ENCODE data around the gene ALX4.

Gene ALX4

DNA sequence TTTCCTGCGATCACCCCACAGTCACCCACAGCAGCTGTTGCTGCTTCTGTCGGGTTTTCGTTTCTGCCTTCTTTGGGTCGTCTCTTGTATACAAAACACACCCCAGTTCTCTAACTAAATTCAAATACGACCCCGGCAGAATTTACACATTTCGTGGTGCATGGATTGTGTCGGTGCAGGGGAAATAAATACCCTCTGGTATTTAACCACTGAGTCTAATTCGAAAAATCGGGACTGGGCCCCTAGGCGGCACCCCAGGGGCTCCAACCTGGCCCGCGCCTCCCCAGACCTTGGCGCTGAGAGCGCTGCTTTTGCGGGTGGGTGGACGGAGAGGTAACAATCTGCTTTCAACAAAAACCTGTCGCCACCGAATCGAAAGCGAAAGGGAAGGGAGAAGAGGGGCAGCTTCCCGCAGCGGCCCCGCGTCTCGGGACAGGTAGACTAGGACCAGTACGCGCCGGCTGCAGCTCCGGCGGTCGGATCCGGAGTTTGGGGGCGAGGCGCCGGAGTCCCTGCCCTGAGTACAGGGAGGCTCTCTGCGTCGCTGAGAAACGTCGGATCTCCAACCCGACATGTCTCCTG lies 4.4 kb downstream of the ALX4 start:
- WGBS (ENCODE audit: extremely low coverage, insufficient coverage, insufficient read length) = no CpG with 5 or more reads among the region's 41 CpGs
- Histone ChIP-seq H3K79me2 (ENCODE audit: control insufficient read depth, insufficient read depth, low read length, poor library complexity) (no peaks in the 10 kb centered on the region), H3K18ac (ENCODE audit: low read length) (no peak overlapping the region), H4K91ac (ENCODE audit: low read depth, low read length) (no peak overlapping the region), H3K4me1 (ENCODE audit: control insufficient read depth in 1 of 2, insufficient read depth in 2 of 2, low read length in 2 of 2) (peaks cover 15 to 29% of the 10 kb centered on the region in 2 experiments), H3K9ac (ENCODE audit: low read length) (no peak overlapping the region), H2AK5ac (ENCODE audit: low read length) (no peak overlapping the region), H3K27me3 (ENCODE audit: insufficient read depth, low read length) (peaks cover 81% of the 10 kb centered on the region), H4K12ac (ENCODE audit: low read depth, low read length) (no peak overlapping the region), H3K79me1 (ENCODE audit: low read length) (peaks cover 5% of the 10 kb centered on the region), H2BK120ac (ENCODE audit: insufficient read depth, low read length, poor library complexity) (no peak overlapping the region), H3K23ac (ENCODE audit: low read length) (no peak overlapping the region), H2BK12ac (ENCODE audit: low read length) (no peak overlapping the region), H2AFZ (ENCODE audit: insufficient read depth, low read length, poor library complexity) (no peak overlapping the region), H3K4ac (ENCODE audit: low read depth, low read length) (no peak overlapping the region), H4K8ac (ENCODE audit: low read depth, low read length) (no peak overlapping the region), H3K4me3 (ENCODE audit: low read depth, low read length) (no peak overlapping the region), H3K14ac (ENCODE audit: low read length) (no peak overlapping the region), H3K4me2 (ENCODE audit: low read length) (peak overlapping the region; percentile 39), H3K9me3 (ENCODE audit: insufficient read depth, low read depth, low read length) (peaks cover 11% of the 10 kb centered on the region), H3K27ac (ENCODE audit: low read depth, low read length) (no peak overlapping the region), H2BK5ac (ENCODE audit: low read depth, low read length, poor library complexity) (no peak overlapping the region), H3K36me3 (ENCODE audit: control insufficient read depth in 1 of 2, insufficient read depth in 2 of 2, low read length in 2 of 2) (no peaks in the 10 kb centered on the region)
- peak in 1 of 2 donors; percentile 9 for DNase-seq

DNA sequence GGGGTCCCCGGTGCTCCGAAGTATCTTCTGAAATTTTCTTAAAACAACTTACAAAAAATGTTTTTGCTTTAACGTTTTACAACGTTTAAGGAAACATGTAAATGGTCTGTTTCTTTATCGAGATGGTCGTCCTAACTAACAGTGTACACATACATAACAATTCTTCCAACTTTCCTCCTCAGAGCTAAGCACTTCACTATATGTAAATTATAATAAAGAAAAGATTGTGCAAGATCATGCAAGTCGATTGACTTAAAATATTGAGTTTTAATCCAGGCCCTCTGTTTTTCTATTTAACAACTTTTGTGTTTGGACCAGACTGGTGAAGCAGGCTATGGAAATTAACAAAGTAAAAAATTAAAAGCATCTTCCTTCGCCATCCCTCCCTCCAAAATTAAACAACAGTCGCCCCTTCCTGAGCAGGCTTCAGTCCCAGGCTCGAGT lies 4.9 kb downstream of the ALX4 start:
- no peak for DNase-seq
- Histone ChIP-seq H3K79me2 (ENCODE audit: control insufficient read depth, insufficient read depth, low read length, poor library complexity) (no peaks in the 10 kb centered on the region), H3K4me3 (ENCODE audit: low read depth, low read length) (no peak overlapping the region), H3K9me3 (ENCODE audit: insufficient read depth, low read depth, low read length) (peaks cover 11% of the 10 kb centered on the region), H3K27me3 (ENCODE audit: insufficient read depth, low read length) (peaks cover 76% of the 10 kb centered on the region), H2AFZ (ENCODE audit: insufficient read depth, low read length, poor library complexity) (no peak overlapping the region), H3K14ac (ENCODE audit: low read length) (no peak overlapping the region), H2BK120ac (ENCODE audit: insufficient read depth, low read length, poor library complexity) (no peak overlapping the region), H3K36me3 (ENCODE audit: control insufficient read depth in 1 of 2, insufficient read depth in 2 of 2, low read length in 2 of 2) (no peaks in the 10 kb centered on the region), H2BK5ac (ENCODE audit: low read depth, low read length, poor library complexity) (no peak overlapping the region), H3K4ac (ENCODE audit: low read depth, low read length) (no peak overlapping the region), H3K79me1 (ENCODE audit: low read length) (peaks cover 5% of the 10 kb centered on the region), H3K27ac (ENCODE audit: low read depth, low read length) (no peak overlapping the region), H4K8ac (ENCODE audit: low read depth, low read length) (no peak overlapping the region), H2AK5ac (ENCODE audit: low read length) (no peak overlapping the region), H4K12ac (ENCODE audit: low read depth, low read length) (no peak overlapping the region), H3K23ac (ENCODE audit: low read length) (no peak overlapping the region), H4K91ac (ENCODE audit: low read depth, low read length) (no peak overlapping the region), H2BK12ac (ENCODE audit: low read length) (no peak overlapping the region), H3K9ac (ENCODE audit: low read length) (no peak overlapping the region), H3K4me1 (ENCODE audit: control insufficient read depth in 1 of 2, insufficient read depth in 2 of 2, low read length in 2 of 2) (peaks cover 15 to 31% of the 10 kb centered on the region in 2 experiments), H3K18ac (ENCODE audit: low read length) (no peak overlapping the region), H3K4me2 (ENCODE audit: low read length) (no peak overlapping the region)
- no CpG with 5 or more reads among the region's 10 CpGs for WGBS (ENCODE audit: extremely low coverage, insufficient coverage, insufficient read length)

DNA sequence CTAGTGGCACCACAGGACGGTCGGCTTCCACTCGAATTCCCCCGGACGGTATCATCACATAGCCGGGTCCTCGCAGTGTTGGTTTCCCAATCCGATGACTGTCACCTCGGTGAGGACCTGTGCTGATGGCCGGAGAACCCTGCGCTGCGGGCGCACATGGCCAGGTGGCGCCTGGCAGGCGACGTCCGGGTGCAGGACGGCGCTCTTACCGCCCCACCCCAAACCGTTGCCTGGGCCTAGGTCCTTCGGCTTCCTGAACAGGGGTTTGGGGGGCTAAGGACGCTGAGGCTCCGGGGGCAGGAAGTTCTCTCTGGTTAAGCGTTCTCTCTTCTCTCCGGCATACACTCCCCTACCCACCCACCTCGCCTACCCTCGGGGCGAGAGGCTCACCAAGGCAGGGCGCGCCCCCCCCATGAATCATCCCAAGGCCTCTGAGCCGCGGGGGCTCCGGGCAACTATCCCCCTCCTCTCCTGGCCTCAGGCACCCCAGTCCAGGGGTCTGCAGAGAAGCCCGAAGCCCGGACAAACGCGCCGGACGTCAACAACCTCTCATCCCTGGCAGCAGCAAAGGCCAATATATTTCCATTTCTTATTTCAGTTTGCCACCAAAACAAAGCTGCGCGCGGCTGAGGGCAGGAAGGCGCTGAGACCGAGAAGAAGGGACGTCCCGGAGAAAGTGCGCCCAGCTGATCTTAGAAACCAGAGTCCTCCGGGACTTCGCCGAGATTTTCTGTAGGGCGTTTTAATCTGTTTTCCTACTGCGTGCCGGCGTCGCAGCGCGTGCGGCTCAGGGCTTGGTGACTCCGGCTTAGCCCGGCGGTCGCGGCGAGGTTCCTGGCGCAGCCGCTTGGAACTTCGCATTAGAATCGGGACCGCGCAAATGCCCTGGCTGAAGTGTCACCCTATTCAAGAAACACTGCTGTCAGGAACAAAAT lies 5.6 kb downstream of the ALX4 start:
- Histone ChIP-seq H3K9ac (ENCODE audit: low read length) (no peak overlapping the region), H3K9me3 (ENCODE audit: insufficient read depth, low read depth, low read length) (peaks cover 7% of the 10 kb centered on the region), H3K18ac (ENCODE audit: low read length) (no peak overlapping the region), H3K4ac (ENCODE audit: low read depth, low read length) (no peak overlapping the region), H3K79me2 (ENCODE audit: control insufficient read depth, insufficient read depth, low read length, poor library complexity) (no peaks in the 10 kb centered on the region), H3K79me1 (ENCODE audit: low read length) (peaks cover 5% of the 10 kb centered on the region), H3K14ac (ENCODE audit: low read length) (no peak overlapping the region), H3K4me2 (ENCODE audit: low read length) (peak overlapping the region; percentile 33), H2BK12ac (ENCODE audit: low read length) (no peak overlapping the region), H3K4me1 (ENCODE audit: control insufficient read depth in 1 of 2, insufficient read depth in 2 of 2, low read length in 2 of 2) (peaks cover 14 to 24% of the 10 kb centered on the region in 2 experiments), H2AFZ (ENCODE audit: insufficient read depth, low read length, poor library complexity) (no peak overlapping the region), H4K8ac (ENCODE audit: low read depth, low read length) (no peak overlapping the region), H4K12ac (ENCODE audit: low read depth, low read length) (no peak overlapping the region), H3K23ac (ENCODE audit: low read length) (no peak overlapping the region), H3K27ac (ENCODE audit: low read depth, low read length) (no peak overlapping the region), H3K4me3 (ENCODE audit: low read depth, low read length) (no peak overlapping the region), H3K36me3 (ENCODE audit: control insufficient read depth in 1 of 2, insufficient read depth in 2 of 2, low read length in 2 of 2) (no peaks in the 10 kb centered on the region), H2AK5ac (ENCODE audit: low read length) (no peak overlapping the region), H2BK120ac (ENCODE audit: insufficient read depth, low read length, poor library complexity) (no peak overlapping the region), H3K27me3 (ENCODE audit: insufficient read depth, low read length) (peaks cover 69% of the 10 kb centered on the region), H4K91ac (ENCODE audit: low read depth, low read length) (no peak overlapping the region), H2BK5ac (ENCODE audit: low read depth, low read length, poor library complexity) (no peak overlapping the region)
- peak in 1 of 2 donors; percentile 7 for DNase-seq
- WGBS (ENCODE audit: extremely low coverage, insufficient coverage, insufficient read length) = no CpG with 5 or more reads among the region's 71 CpGs

DNA sequence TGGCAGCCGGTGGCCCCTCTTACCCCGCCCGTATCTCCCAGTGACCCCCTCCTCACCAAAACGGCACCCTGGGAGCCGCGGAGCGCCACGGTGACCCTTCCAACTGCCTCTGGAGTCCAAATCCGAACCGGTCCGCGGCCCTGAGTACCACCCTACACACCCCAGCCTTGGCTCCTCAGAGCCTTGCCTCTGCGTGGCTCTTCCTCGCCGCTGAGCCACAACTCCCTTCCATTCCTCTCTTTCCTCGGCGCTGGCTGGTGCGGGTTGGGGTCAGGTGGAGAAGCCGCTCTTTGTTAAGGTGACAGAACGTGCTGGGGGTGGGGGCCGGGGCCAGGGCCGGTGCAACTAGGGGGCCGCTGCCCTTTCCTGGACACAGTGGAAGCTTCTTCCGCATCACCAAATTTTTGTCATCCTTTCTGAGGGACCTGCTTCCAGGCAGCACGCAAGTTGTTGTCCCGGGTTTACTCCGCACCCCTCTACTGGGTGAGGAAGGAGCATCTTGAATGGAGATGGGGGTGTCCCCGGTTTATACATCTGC lies 6.5 kb downstream of the ALX4 start:
- Histone ChIP-seq H2BK120ac (ENCODE audit: insufficient read depth, low read length, poor library complexity) (no peak overlapping the region), H2AK5ac (ENCODE audit: low read length) (no peak overlapping the region), H3K4me1 (ENCODE audit: control insufficient read depth in 1 of 2, insufficient read depth in 2 of 2, low read length in 2 of 2) (peaks cover 12 to 24% of the 10 kb centered on the region in 2 experiments), H3K4ac (ENCODE audit: low read depth, low read length) (no peak overlapping the region), H4K91ac (ENCODE audit: low read depth, low read length) (no peak overlapping the region), H3K36me3 (ENCODE audit: control insufficient read depth in 1 of 2, insufficient read depth in 2 of 2, low read length in 2 of 2) (no peaks in the 10 kb centered on the region), H3K27ac (ENCODE audit: low read depth, low read length) (no peak overlapping the region), H3K9me3 (ENCODE audit: insufficient read depth, low read depth, low read length) (peaks cover 7% of the 10 kb centered on the region), H3K23ac (ENCODE audit: low read length) (no peak overlapping the region), H3K4me3 (ENCODE audit: low read depth, low read length) (no peak overlapping the region), H2BK5ac (ENCODE audit: low read depth, low read length, poor library complexity) (no peak overlapping the region), H3K9ac (ENCODE audit: low read length) (no peak overlapping the region), H3K79me2 (ENCODE audit: control insufficient read depth, insufficient read depth, low read length, poor library complexity) (no peaks in the 10 kb centered on the region), H4K12ac (ENCODE audit: low read depth, low read length) (no peak overlapping the region), H2AFZ (ENCODE audit: insufficient read depth, low read length, poor library complexity) (no peak overlapping the region), H2BK12ac (ENCODE audit: low read length) (no peak overlapping the region), H4K8ac (ENCODE audit: low read depth, low read length) (no peak overlapping the region), H3K4me2 (ENCODE audit: low read length) (no peak overlapping the region), H3K79me1 (ENCODE audit: low read length) (peaks cover 5% of the 10 kb centered on the region), H3K14ac (ENCODE audit: low read length) (no peak overlapping the region), H3K18ac (ENCODE audit: low read length) (no peak overlapping the region), H3K27me3 (ENCODE audit: insufficient read depth, low read length) (peaks cover 61% of the 10 kb centered on the region)
- no CpG with 5 or more reads among the region's 28 CpGs for WGBS (ENCODE audit: extremely low coverage, insufficient coverage, insufficient read length)
- no peak for DNase-seq
